ENCODE data around the gene PRKD2.
A peak's percentile ranks its signal among the peaks of the same experiment; 100 is the strongest.
"Not testable (repeated sequence)": the region's sequence is repeated elsewhere in the genome, so short reads cannot be mapped to it uniquely, and the experiment has no call there.

PRKD2 gene

GRCh38 chr19:46717034-46717715 lies at the start of gene PRKD2:
Gene PRKD2 (minus strand): TSS chr19:46717114. CDS start chr19:46716370, 744 bp downstream.
- DNase-seq: peak; percentile 80

- DNase-seq: no peak
Observed at GRCh38 chr19:46764817-46765291, 47.9 kb upstream of the PRKD2 start.

- no peak for DNase-seq
Observed at GRCh38 chr19:46762245-46762890, 45.5 kb upstream of the PRKD2 start.

DNA sequence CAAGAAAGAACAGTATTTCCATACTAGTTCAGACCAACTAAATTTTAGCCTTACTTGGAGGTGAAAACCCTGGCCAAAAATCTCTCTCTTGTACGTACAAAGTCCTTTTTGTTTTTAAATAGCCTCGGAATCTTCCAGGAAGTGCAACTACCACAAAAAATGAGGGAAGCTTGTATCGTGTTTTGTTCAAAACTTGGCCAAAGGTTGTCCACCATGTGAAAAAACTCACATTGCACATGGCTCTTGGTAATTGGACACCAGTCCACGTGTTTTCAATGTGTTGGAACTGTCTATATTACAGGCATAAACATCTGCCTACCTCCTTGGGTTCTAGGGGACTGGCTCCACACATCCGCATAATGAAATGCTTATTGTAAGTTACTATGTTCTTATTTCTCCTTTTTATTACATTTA lies 44.5 kb upstream of the PRKD2 start:
- no peak for DNase-seq

DNA sequence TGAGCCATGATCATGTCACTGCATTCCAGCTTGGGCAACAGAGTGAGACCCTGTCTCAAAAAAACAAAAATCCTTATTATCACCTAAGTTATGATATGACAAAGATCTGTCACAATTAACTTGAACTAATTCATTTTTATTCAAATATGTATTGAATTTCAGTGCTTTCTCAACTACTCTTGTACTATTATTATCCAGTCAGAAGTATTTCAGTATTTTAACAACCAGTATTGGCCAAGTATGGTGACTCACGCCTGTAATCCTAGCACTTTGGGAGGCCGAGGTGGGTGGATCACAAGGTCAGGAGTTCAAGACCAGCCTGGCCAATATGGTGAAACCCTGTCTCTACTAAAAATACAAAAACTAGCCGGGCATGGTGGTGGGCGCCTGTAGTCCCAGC lies 44.0 kb upstream of the PRKD2 start:
- DNase-seq: not testable (repeated sequence)

GRCh38 chr19:46760363-46760762 lies 43.4 kb upstream of the PRKD2 start:
- no peak for DNase-seq

GRCh38 chr19:46759817-46760333 lies 43.0 kb upstream of the PRKD2 start:
- no peak for DNase-seq

DNA sequence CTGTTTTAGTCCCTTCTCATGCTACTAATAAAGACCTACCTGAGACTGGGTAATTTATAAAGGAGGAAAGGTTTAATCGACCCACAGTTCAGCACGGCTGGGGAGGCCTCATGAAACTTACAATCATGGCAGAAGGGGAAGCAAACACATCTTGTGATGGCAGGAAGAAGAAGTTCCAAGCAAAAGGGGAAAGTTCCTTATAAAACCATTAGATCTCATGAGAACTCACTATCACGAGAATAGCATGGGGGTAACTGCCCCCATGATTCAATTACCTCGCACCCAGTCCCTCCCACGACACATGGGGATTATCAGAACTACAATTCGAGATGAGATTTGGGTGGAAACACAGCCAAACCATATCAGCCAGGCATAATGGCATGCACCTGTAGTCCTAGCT lies 42.3 kb upstream of the PRKD2 start:
- DNase-seq: no peak

- no peak for DNase-seq
Observed at GRCh38 chr19:46756544-46756888, 39.6 kb upstream of the PRKD2 start.

DNA sequence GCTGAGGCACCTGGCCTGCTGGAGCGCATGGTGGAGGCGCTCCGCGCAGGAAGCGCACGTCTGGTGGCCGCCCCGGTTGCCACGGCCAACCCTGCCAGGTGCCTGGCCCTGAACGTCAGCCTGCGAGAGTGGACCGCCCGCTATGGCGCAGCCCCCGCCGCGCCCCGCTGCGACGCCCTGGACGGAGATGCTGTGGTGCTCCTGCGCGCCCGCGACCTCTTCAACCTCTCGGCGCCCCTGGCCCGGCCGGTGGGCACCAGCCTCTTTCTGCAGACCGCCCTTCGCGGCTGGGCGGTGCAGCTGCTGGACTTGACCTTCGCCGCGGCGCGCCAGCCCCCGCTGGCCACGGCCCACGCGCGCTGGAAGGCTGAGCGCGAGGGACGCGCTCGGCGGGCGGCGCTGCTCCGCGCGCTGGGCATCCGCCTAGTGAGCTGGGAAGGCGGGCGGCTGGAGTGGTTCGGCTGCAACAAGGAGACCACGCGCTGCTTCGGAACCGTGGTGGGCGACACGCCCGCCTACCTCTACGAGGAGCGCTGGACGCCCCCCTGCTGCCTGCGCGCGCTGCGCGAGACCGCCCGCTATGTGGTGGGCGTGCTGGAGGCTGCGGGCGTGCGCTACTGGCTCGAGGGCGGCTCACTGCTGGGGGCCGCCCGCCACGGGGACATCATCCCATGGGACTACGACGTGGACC lies 39.1 kb upstream of the PRKD2 start:
- no peak for DNase-seq

- DNase-seq: no peak
Observed at GRCh38 chr19:46755077-46755852, 38.4 kb upstream of the PRKD2 start.

DNA sequence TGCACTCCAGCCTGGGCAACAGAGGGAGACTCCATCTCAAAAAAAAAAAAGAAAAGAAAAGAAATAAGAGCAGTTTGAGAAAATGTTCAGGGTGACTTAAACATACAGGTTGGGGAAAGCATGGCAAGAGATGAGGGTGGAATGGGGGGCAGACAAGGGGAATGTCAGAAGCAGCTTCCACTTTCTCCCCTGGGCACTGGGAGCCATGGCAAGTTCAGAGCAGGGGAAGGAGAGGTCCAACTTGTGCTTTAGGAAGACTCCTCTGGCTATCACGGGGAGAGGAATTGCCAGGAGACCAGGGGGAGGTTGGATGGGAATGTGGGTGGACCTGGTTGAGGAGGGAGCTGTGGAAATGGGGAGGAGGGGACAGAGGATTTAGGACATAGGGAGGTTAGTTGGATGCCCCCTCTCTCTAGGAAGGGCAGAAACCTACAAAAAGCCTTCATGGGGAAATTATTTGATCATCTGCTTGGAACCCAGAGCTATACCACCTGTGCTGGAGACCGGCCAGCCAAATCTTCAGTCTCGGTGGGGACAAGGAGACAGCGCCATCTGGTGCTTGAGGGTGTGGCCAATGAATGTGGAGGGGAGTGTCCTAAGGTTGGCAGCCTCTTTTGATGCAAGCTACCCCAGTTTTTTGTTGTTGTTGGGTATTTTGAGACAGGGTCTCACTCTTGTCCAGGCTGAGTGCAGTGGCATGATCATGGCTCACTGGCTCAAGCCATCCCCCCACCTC lies 36.7 kb upstream of the PRKD2 start:
- peak; percentile 67 for DNase-seq

DNA sequence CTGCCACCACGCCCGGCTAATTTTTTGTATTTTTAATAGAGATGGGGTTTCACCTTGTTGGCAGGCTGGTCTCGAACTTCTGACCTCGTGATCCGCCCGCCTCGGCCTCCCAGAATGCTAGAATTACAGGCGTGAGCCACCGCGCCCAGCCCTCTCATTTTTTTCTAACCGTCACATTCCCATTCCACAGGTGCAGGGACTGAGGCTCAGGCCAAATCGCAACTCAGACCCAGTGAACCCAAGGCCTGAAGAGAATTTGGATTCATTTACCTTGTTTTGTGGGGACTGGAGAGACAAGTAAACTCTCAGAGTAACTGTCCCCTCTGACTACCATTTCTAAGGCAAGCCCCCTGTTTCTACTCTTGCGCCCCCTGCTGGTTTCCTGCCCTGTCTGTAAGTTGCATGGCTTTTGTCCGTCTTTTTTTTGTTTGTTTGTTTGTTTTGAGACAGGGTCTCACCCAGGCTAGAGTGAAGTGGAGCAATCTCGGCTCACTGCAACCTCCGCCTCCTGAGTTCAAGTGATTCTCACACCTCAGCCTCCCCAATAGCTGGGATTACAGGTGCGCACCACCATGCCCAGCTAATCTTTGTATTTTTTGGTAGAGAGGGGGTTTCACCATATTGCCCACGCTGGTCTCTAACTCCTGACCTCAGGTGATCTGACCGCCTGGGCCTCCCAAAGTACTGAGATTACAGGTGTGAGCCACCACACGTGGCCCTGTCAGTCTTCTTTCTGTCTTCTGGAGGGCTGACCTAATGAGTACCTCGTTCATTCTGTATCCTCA lies 31.6 kb upstream of the PRKD2 start:
- DNase-seq: peak; percentile 69

DNA sequence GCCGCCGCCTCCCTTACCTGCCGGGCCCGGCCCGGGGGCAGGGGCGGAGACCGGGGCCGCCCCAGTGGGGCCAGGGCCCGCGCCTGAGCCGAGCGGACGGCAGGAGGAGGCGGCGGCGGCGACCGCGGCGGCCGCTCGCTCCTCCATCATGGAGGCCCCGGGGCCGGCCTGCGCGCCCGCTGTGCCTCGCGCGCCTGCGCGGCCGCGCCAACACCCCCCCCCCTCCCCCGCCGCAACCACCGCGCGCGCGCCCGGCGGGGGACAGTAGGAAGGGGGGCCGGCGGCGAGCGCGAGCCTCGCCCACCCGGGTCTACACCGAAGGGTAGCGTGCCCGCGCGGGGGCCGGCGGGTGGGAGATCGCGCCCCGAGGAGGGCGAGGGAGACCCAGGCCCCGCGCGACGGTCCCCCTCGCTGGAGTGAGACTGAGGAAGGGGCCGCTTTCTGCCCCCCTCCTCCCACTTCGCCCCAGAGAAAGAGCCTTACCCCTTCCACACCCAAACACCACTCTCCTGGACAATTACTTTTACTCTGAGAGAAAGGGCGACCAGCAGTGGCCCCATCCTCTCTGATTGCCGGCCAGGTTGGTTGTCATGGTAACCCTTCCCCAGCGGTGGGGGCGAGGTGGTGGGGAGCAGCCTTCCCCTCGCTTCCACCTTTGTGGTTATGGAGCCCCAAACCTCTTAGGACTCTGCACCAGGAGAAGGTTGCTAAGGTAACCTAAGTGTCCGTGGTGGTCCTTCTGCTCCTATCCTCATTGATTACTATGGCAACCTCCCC lies 29.6 kb upstream of the PRKD2 start, which contains the start of gene STRN4:
Gene STRN4 (minus strand): TSS at position 170 of the 777 bp plus-strand sequence. CDS start 20 bp downstream, at position 150.
- DNase-seq: peak; percentile 59

DNA sequence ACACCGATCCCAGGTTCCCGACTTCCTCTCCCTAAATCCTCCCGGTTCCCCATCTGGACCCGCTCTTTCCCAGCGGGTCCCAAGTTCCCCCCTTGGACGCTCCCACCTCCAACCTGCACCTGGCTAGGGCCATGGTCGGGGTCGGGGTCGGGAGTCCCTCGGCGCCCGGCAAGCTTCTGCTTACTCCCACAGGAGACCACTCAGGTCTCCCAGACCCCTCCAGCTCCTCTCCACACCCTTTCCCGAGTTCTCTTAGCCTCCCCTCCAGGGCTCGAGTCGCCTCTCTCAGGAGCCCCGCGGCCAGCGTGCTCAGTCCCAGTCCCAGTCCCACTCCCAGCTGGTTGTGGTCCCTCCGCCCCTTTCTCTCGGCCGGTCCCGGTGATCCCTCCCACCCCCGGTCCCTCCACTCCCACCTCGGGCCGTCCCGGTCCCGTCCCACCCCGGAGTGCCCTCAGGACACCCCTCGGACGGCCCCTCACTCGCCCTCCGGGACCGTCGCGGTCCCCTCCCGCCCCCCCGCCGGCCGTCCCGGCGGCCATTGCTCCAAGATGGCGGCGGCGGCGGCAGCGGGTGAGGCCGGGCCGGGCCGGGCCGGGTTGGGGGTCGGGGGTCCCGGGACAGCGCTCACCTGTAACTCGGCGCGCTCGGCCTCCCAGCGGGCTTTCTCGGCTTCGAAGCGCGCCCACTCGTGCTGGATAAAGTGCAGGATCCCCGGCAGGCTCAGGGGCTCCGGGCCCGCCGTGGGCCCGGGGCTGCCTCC lies 28.8 kb upstream of the PRKD2 start, which contains the start of gene FKRP:
Gene FKRP (plus strand): TSS at position 537 of the 760 bp plus-strand sequence. CDS start 9,394 bp downstream, outside the sequence.
- no peak for DNase-seq

- DNase-seq: no peak
Observed at GRCh38 chr19:46745030-46745429, 28.1 kb upstream of the PRKD2 start.

DNA sequence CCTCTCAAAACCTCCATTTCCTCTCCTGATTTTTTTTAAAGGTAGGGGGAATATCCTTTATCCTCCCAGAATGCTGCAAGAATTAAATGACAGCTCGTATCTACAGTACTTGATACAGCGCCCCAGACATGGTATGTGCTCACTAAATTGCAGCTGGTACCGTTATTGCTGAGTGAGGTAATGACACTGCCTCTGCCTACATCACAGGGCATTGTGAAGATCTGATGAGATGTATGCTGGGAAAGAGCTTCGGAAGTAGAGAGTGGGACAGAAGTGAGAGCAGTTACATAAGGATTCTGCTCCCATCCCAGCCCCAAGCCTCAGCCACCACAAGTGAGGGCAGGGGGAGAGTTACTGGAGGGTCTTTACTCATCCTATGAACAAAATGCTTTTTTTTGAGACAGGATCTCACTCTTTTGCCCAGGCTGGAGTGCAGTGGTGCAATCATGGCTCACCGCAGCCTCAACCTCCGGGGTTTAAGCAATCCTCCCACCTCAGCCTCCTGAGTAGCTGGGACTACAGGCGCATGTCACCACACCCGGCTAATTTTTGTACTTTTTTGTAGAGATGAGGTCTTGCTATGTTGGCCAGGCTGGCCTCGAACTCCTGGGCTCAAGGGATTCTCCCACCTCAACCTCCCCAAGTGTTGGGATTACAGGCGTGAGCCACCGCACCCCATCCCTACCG lies 27.2 kb upstream of the PRKD2 start:
- no peak for DNase-seq

GRCh38 chr19:46742926-46743480 lies 26.1 kb upstream of the PRKD2 start:
- DNase-seq: no peak

DNA sequence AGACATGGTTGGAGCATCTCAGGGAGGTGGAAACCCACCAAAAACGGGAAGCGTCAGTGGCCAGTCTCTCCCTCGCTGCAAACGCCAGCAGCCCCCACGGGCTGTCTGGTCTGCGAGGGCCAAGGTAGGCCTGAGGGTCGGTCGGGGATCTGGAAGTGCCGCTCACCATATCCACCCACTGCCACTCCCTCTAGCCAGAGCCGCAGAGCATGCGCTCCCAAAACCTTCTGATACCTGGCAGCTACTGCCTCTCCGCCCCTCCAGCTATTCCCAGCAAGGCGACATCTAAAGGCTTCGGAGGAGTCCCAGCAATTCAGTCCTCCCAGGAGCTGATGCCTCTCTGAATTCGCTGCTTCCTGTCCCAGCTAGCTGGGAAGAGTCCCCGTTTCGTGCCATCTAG lies 24.5 kb upstream of the PRKD2 start:
- DNase-seq: no peak

Data from CD4-positive, alpha-beta T cell treated with Interleukin-4 for 4 hours (primary cell).